ENCODE data around the gene MED25. TPM values are rescaled to one million over a fixed set of nuclear protein-coding genes. Genes with fewer than 3 reads are reported as not detected.

The MED25 gene
- total RNA-seq = 11.1 and 16.8 TPM in 2 replicates

DNA sequence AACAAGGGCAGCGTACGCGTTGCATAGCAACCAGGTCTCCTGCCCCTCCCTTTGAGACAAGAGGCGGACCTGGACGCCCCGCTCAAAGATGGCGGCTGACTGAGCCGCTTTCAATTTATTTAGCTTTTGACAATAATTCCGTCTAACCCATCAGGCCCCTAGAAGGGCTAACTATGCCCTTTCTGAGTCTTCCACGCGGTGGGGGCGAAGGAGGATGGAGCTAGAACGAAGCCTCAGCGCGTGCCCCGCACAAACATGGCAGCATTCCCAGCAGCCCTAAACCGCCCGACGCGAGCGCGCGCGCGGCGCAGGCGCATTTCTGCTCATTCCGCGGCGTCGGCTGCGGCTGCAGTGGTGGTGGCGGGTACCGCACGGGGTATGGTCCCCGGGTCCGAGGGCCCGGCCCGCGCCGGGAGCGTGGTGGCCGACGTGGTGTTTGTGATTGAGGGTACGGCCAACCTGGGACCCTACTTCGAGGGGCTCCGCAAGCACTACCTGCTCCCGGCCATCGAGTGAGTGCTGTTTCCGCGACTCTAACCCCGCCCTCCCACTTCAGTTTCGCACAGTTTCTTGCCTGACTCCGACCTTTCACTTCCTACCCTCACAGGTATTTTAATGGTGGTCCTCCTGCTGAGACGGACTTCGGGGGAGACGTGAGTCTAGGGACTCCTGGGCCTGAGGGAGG lies at the start of gene MED25:
Gene MED25 (plus strand): TSS at position 326 of the 685 bp plus-strand sequence. CDS start 53 bp downstream, at position 379.

GRCh38 chr19:49812997-49813861 lies 4.9 kb upstream of the MED25 start, which contains the start of gene FUZ:
Gene FUZ, minus strand, starts transcription at chr19:49813292. Its CDS starts 186 bp downstream, at chr19:49813106.

GRCh38 chr19:49850487-49851342 lies 32.6 kb downstream of the MED25 start, which contains the start of gene PTOV1:
Gene PTOV1, plus strand, starts transcription at chr19:49851159.

GRCh38 chr19:49866933-49867782 lies 49.1 kb downstream of the MED25 start, which contains the start of gene PNKP:
Gene PNKP, minus strand, starts transcription at chr19:49867576. Its CDS starts 372 bp downstream, at chr19:49867204.

GRCh38 chr19:49877020-49877878 lies 59.2 kb downstream of the MED25 start, which contains the start of the genes AKT1S1 and TBC1D17:
Gene AKT1S1, minus strand, starts transcription at chr19:49877355. Its CDS starts 4,060 bp downstream, at chr19:49873295.
Gene TBC1D17, plus strand, starts transcription at chr19:49877702. Its CDS starts 22 bp downstream, at chr19:49877724.

Other genes with a start within 250 kb of the MED25 start
- 64.4 and 81.6 TPM in 2 replicates for gene NOSIP, start 237.7 kb upstream of the MED25 start, total RNA-seq
- gene PRRG2, start 237.0 kb upstream of the MED25 start, total RNA-seq = 0.43 and 0.83 TPM in 2 replicates
- 0.71 and 1.1 TPM in 2 replicates for gene PRR12, start 227.1 kb upstream of the MED25 start, total RNA-seq
- gene RRAS, start 178.1 kb upstream of the MED25 start, total RNA-seq = 28.4 and 43.1 TPM in 2 replicates
- gene SCAF1, start 176.1 kb upstream of the MED25 start, total RNA-seq = 6.0 and 8.2 TPM in 2 replicates
- gene IRF3, start 152.4 kb upstream of the MED25 start, total RNA-seq = 37.3 and 55.5 TPM in 2 replicates
- gene BCL2L12, start 152.4 kb upstream of the MED25 start, total RNA-seq = 1.7 and 3.9 TPM in 2 replicates
- 341 and 373 TPM in 2 replicates for gene PRMT1, start 141.0 kb upstream of the MED25 start, total RNA-seq
- gene ADM5, start 128.7 kb upstream of the MED25 start, total RNA-seq = 0.28 and 0.46 TPM in 2 replicates
- gene CPT1C, start 127.2 kb upstream of the MED25 start, total RNA-seq = 29.2 and 40.4 TPM in 2 replicates
- gene TSKS, start 55.0 kb upstream of the MED25 start, total RNA-seq = 0.85 and 1.6 TPM in 2 replicates
- gene AP2A1, start 51.3 kb upstream of the MED25 start, total RNA-seq = 67.6 and 89.1 TPM in 2 replicates
- gene FUZ, start 5.0 kb upstream of the MED25 start, total RNA-seq = 23.8 and 26.1 TPM in 2 replicates
- 47.9 and 61.5 TPM in 2 replicates for gene PTOV1, start 32.9 kb downstream of the MED25 start, total RNA-seq
- gene PNKP, start 49.3 kb downstream of the MED25 start, total RNA-seq = 26.9 and 33.4 TPM in 2 replicates
- 7.5 and 12.1 TPM in 2 replicates for gene AKT1S1, start 59.1 kb downstream of the MED25 start, total RNA-seq
- 7.5 and 10.2 TPM in 2 replicates for gene TBC1D17, start 59.4 kb downstream of the MED25 start, total RNA-seq
- 0.14 and 0.46 TPM in 2 replicates for gene IL4I1, start 78.6 kb downstream of the MED25 start, total RNA-seq
- gene ATF5, start 110.9 kb downstream of the MED25 start, total RNA-seq = 15.5 and 16.3 TPM in 2 replicates
- gene NUP62, start 111.2 kb downstream of the MED25 start, total RNA-seq = 7.1 and 13.4 TPM in 2 replicates
- not detected in 2 replicates for gene SIGLEC11, start 142.9 kb downstream of the MED25 start, total RNA-seq
- gene VRK3, start 207.1 kb downstream of the MED25 start, total RNA-seq = 19.3 TPM in 2 replicates
- gene ZNF473, start 207.7 kb downstream of the MED25 start, total RNA-seq = 4.6 and 5.2 TPM in 2 replicates